Anterior cingulate cortex (tissue), 58 donors: ENCODE data around the gene ZNF12.
A peak's percentile ranks its signal among the peaks of the same experiment; 100 is the strongest.
"Not testable (repeated sequence)": the region's sequence is repeated elsewhere in the genome, so short reads cannot be mapped to it uniquely, and the experiment has no call there.

Source experiments
- DNase-seq, 58 donors: peaks; one replicate each; lab custom pipeline; 2025; lab: John Stamatoyannopoulos, UW

The ZNF12 gene

GRCh38 chr7:6706666-6707407 is at the start of gene ZNF12:
Gene ZNF12 (minus strand): TSS chr7:6706947. CDS start chr7:6705173, 1,774 bp downstream.
- DNase-seq: peak; percentile 57 to 97 (median 91)

- DNase-seq: not testable (repeated sequence)
Measured at GRCh38 chr7:6753964-6754363, 47.2 kb upstream of the ZNF12 start, which contains the start of gene RSPH10B2. Gene RSPH10B2 (plus strand): TSS chr7:6754103. CDS start chr7:6757678, 3,575 bp downstream.

GRCh38 chr7:6750173-6750572 is 43.4 kb upstream of the ZNF12 start:
- DNase-seq: not testable (repeated sequence)

- DNase-seq: not testable (repeated sequence)
Measured at GRCh38 chr7:6749335-6749734, 42.6 kb upstream of the ZNF12 start.

- not testable (repeated sequence) for DNase-seq
Measured at GRCh38 chr7:6744410-6745100, 37.8 kb upstream of the ZNF12 start.

- not testable (repeated sequence) for DNase-seq
Measured at GRCh38 chr7:6738415-6738814, 31.7 kb upstream of the ZNF12 start.

GRCh38 chr7:6730343-6730633 is 23.5 kb upstream of the ZNF12 start:
- DNase-seq: peak in 4 of 58 donors; percentile 7 to 35 (median 20)

GRCh38 chr7:6729492-6730342 is 23.0 kb upstream of the ZNF12 start:
- peak; percentile 61 to 96 (median 91) for DNase-seq

- peak in 1 of 58 donors; percentile 45 for DNase-seq
Measured at GRCh38 chr7:6728893-6729491, 22.2 kb upstream of the ZNF12 start.

- DNase-seq: no peak
Measured at GRCh38 chr7:6727663-6728062, 20.9 kb upstream of the ZNF12 start.

GRCh38 chr7:6726341-6726740 is 19.6 kb upstream of the ZNF12 start:
- DNase-seq: not testable (repeated sequence)

- DNase-seq: peak in 5 of 58 donors; percentile 3 to 17 (median 7)
Measured at GRCh38 chr7:6725003-6725402, 18.3 kb upstream of the ZNF12 start.

- not testable (repeated sequence) for DNase-seq
Measured at GRCh38 chr7:6724351-6724750, 17.6 kb upstream of the ZNF12 start.

GRCh38 chr7:6718124-6718523 is 11.4 kb upstream of the ZNF12 start:
- DNase-seq: no peak

- not testable (repeated sequence) for DNase-seq
Measured at GRCh38 chr7:6715898-6716297, 9.2 kb upstream of the ZNF12 start.

- DNase-seq: no peak
Measured at GRCh38 chr7:6714360-6714759, 7.6 kb upstream of the ZNF12 start.

GRCh38 chr7:6709808-6710207 is 3.1 kb upstream of the ZNF12 start:
- no peak for DNase-seq

- DNase-seq: no peak
Measured at GRCh38 chr7:6708304-6708703, 1.6 kb upstream of the ZNF12 start.

- peak in 10 of 58 donors; percentile 3 to 42 (median 26) for DNase-seq
Measured at GRCh38 chr7:6705959-6706665, 635 bp downstream of the ZNF12 start.

- DNase-seq: no peak
Measured at GRCh38 chr7:6701860-6702259, 4.9 kb downstream of the ZNF12 start.
